Fibroblast of lung (primary cell): ENCODE data around the gene DNAH9. TPM values are rescaled to one million over a fixed set of nuclear protein-coding genes. Genes with fewer than 3 reads are reported as not detected.

ENCODE experiments used
- DNase-seq, 2 donors: peaks; one replicate each; pipeline versions ENCODE4 v3.0.0 to v3.0.0-alpha.2; 2010; ENCODE audit warnings: low read depth in 2 of 2
- H2AFZ ChIP-seq: 2 replicates; pipeline ENCODE4 v1.5.1; 2012; ENCODE audit warnings: low read length, control low read depth, inconsistent platforms
- H3K27ac ChIP-seq: 2 replicates; pipeline ENCODE4 v1.5.1; 2011; ENCODE audit warnings: low read length, control low read depth; ENCODE audit not compliant: insufficient read depth
- H3K27me3 ChIP-seq: 2 replicates; pipeline ENCODE4 v1.5.1; 2011; ENCODE audit warnings: mild to moderate bottlenecking, low read length; ENCODE audit not compliant: control insufficient read depth, insufficient read depth
- H3K36me3 ChIP-seq: 2 replicates; pipeline ENCODE4 v1.5.1; 2011; ENCODE audit warnings: low read length; ENCODE audit not compliant: control insufficient read depth, insufficient read depth
- H3K4me1 ChIP-seq: 2 replicates; pipeline ENCODE4 v1.5.1; 2011; ENCODE audit warnings: low read length; ENCODE audit not compliant: control insufficient read depth, insufficient read depth; ENCODE audit errors: extremely low read depth
- H3K4me2 ChIP-seq: 2 replicates; pipeline ENCODE4 v1.5.1; 2011; ENCODE audit warnings: low read length, control low read depth; ENCODE audit not compliant: insufficient read depth; ENCODE audit errors: extremely low read depth
- H3K4me3 ChIP-seq, 4 experiments: fragments of 200-600 bp in 1 of 4; sonication (generic) in 1 of 4; replicated peaks in 1 of 4; 2 replicates each; pipeline ENCODE4 v1.5.1; 2011 to 2016; ENCODE audit warnings: low read length in 4 of 4, low read depth in 3 of 4, mild to moderate bottlenecking in 3 of 4, control low read depth in 2 of 4, inconsistent platforms in 1 of 4, mixed read lengths in 1 of 4; ENCODE audit not compliant: insufficient read depth in 1 of 4; ENCODE audit errors: control extremely low read depth in 1 of 4
- H3K79me2 ChIP-seq: 2 replicates; pipeline ENCODE4 v1.5.1; 2012; ENCODE audit warnings: mild to moderate bottlenecking, low read length, inconsistent platforms; ENCODE audit not compliant: control insufficient read depth, insufficient read depth
- H3K9ac ChIP-seq: 2 replicates; pipeline ENCODE4 v1.5.1; 2011; ENCODE audit warnings: mild to moderate bottlenecking, low read length, control low read depth; ENCODE audit not compliant: insufficient read depth
- H3K9me3 ChIP-seq: 2 replicates; pipeline ENCODE4 v1.5.1; 2012; ENCODE audit warnings: low read depth, low read length; ENCODE audit not compliant: control insufficient read depth, insufficient read depth
- H4K20me1 ChIP-seq: 2 replicates; pipeline ENCODE4 v1.5.1; 2011; ENCODE audit warnings: low read length; ENCODE audit not compliant: control insufficient read depth, insufficient read depth; ENCODE audit errors: extremely low read depth
- CTCF ChIP-seq, 2 donors: IDR thresholded peaks in 1 of 2; conservative IDR thresholded peaks in 1 of 2; 1 replicate in 1 of 2; 2 replicates in 1 of 2; pipeline ENCODE4 v1.5.1; 2011 to 2012; ENCODE audit warnings: low read length in 2 of 2, control low read depth in 1 of 2, inconsistent platforms in 1 of 2, low read depth in 1 of 2, mild to moderate bottlenecking in 1 of 2
- EZH2 ChIP-seq: IDR thresholded peaks from 2 replicates; pipeline ENCODE4 v1.5.1; 2012; ENCODE audit warnings: low read length, control low read depth, mild to moderate bottlenecking; ENCODE audit errors: missing control alignments
- polyA plus RNA-seq, 2 donors: library from polyadenylated mRNA; depleted of rRNA in 1 of 2; stranded (reverse) in 1 of 2; unstranded in 1 of 2; fragments of >200 nt; gene quantifications; 2 replicates each; pipeline ENCODE4 v1.2.1, GENCODE V29; 2011 to 2012; ENCODE audit warnings: missing spikeins in 1 of 2
- total RNA-seq: library from RNA; depleted of rRNA; stranded (reverse); fragments of >200 nt; gene quantifications from 2 replicates; pipeline ENCODE4 v1.2.1, GENCODE V29; 2014

The DNAH9 gene
- total and polyA plus RNA-seq, 2 donors (not counting 1 experiment from before 2014, with no cell fraction given): not detected

GRCh38 chr17:11840052-11840451 is 241.8 kb downstream of the DNAH9 start:
- Histone ChIP-seq H3K4me2 (no peak overlapping the region), H2AFZ (no peak overlapping the region), H3K79me2 (no peaks in the 10 kb centered on the region), H3K4me3 (no peak overlapping the region), H3K4me1 (no peaks in the 10 kb centered on the region), H3K27me3 (no peaks in the 10 kb centered on the region), H3K9ac (no peak overlapping the region), H3K9me3 (no peaks in the 10 kb centered on the region), H3K36me3 (no peaks in the 10 kb centered on the region), H3K27ac (no peak overlapping the region), H4K20me1 (no peaks in the 10 kb centered on the region)
- TF ChIP-seq EZH2 (no peak), CTCF (conservative IDR thresholded peaks at IDR 0.05 in 1 of 2, IDR thresholded peaks at IDR 0.05 in 1 of 2; ENCODE audit: low read depth in 1 of 2, low read length in 2 of 2) (no peak)
- DNase-seq: no peak

GRCh38 chr17:11840831-11841230 is 242.6 kb downstream of the DNAH9 start:
- H3K36me3 ChIP-seq: no peaks in the 10 kb centered on the region
- H3K4me2 ChIP-seq: no peak overlapping the region
- no peak overlapping the region for H3K4me3 ChIP-seq
- no peak overlapping the region for H2AFZ ChIP-seq
- no peaks in the 10 kb centered on the region for H3K9me3 ChIP-seq
- no peaks in the 10 kb centered on the region for H4K20me1 ChIP-seq
- H3K27ac ChIP-seq: no peak overlapping the region
- no peaks in the 10 kb centered on the region for H3K27me3 ChIP-seq
- H3K4me1 ChIP-seq: no peaks in the 10 kb centered on the region
- no peaks in the 10 kb centered on the region for H3K79me2 ChIP-seq
- no peak for TF ChIP-seq CTCF (conservative IDR thresholded peaks at IDR 0.05 in 1 of 2, IDR thresholded peaks at IDR 0.05 in 1 of 2; ENCODE audit: low read depth in 1 of 2, low read length in 2 of 2)
- no peak for TF ChIP-seq EZH2
- H3K9ac ChIP-seq: no peak overlapping the region
- DNase-seq: no peak

- Histone ChIP-seq H3K79me2 (no peaks in the 10 kb centered on the region), H3K4me2 (no peak overlapping the region), H3K4me3 (no peak overlapping the region), H3K36me3 (no peaks in the 10 kb centered on the region), H4K20me1 (no peaks in the 10 kb centered on the region), H3K9ac (no peak overlapping the region), H3K9me3 (no peaks in the 10 kb centered on the region), H3K27ac (no peak overlapping the region), H2AFZ (no peak overlapping the region), H3K27me3 (no peaks in the 10 kb centered on the region), H3K4me1 (no peaks in the 10 kb centered on the region)
- TF ChIP-seq CTCF (conservative IDR thresholded peaks at IDR 0.05 in 1 of 2, IDR thresholded peaks at IDR 0.05 in 1 of 2; ENCODE audit: low read depth in 1 of 2, low read length in 2 of 2) (no peak), EZH2 (no peak)
- no peak for DNase-seq
Measured at GRCh38 chr17:11848330-11848729, 250.1 kb downstream of the DNAH9 start.
